Measurements from ENCODE around the gene PDE4A.

Gene PDE4A

GRCh38 chr19:10516064-10516385 is 95.7 kb downstream of the PDE4A start:
- CTCF ChIA-PET: interaction anchor here (0.8 kb wide), 1 partner anchor 50 kb away, joined by 5 read pairs; the partner anchor contains the start of gene KRI1
- POLR2A ChIA-PET: no interaction called here
- no peak for TF ChIP-seq CTBP1 (IDR thresholded peaks at IDR 0.05; ENCODE audit: borderline replicate concordance)
- no peak for TF ChIP-seq NFRKB (IDR thresholded peaks at IDR 0.05)
- no peak for TF ChIP-seq HDGF (IDR thresholded peaks at IDR 0.05; ENCODE audit: borderline replicate concordance)
- no peak for TF ChIP-seq ARNT (IDR thresholded peaks at IDR 0.05)
- TF ChIP-seq FOXK2 (IDR thresholded peaks at IDR 0.05): no peak
- DNase-seq (ENCODE audit: extremely low spot score): no peak

GRCh38 chr19:10516671-10517286 is 96.4 kb downstream of the PDE4A start:
- TF ChIP-seq FOXA1 (IDR thresholded peaks at IDR 0.05): no peak
- no peak for TF ChIP-seq SP1 (IDR thresholded peaks at IDR 0.05)
- TF ChIP-seq PKNOX1 (IDR thresholded peaks at IDR 0.05): no peak
- TF ChIP-seq L3MBTL2 (conservative IDR thresholded peaks at IDR 0.05): no peak
- no peak for TF ChIP-seq LEF1 (IDR thresholded peaks at IDR 0.05; ENCODE audit: borderline replicate concordance)
- no peak for TF ChIP-seq ZNF384 (IDR thresholded peaks at IDR 0.05)
- no peak for TF ChIP-seq CTBP1 (IDR thresholded peaks at IDR 0.05; ENCODE audit: borderline replicate concordance)
- no peak for TF ChIP-seq ARNT (IDR thresholded peaks at IDR 0.05)
- TF ChIP-seq NFRKB (IDR thresholded peaks at IDR 0.05): no peak
- TF ChIP-seq ELF4 (IDR thresholded peaks at IDR 0.05): no peak
- TF ChIP-seq FOXM1 (IDR thresholded peaks at IDR 0.05; ENCODE audit: borderline replicate concordance): no peak
- TF ChIP-seq HDGF (IDR thresholded peaks at IDR 0.05; ENCODE audit: borderline replicate concordance): no peak
- no peak for TF ChIP-seq TARDBP (IDR thresholded peaks at IDR 0.05)
- no peak for TF ChIP-seq SUZ12 (IDR thresholded peaks at IDR 0.05)
- no peak for TF ChIP-seq BHLHE40 (IDR thresholded peaks at IDR 0.05; ENCODE audit: borderline replicate concordance)
- TF ChIP-seq FOXK2 (IDR thresholded peaks at IDR 0.05): no peak
- ChIA-PET POLR2A (interaction anchor here (0.9 to 2.1 kb wide), 5 partner anchors 8 to 53 kb away, joined by 4 to 7 read pairs (median 4); partner anchors contain the start of genes CDKN2D and KEAP1), CTCF (interaction anchor here (0.6 to 1.1 kb wide), 3 partner anchors 11 to 49 kb away, joined by 4 to 5 read pairs (median 5); partner anchors contain the start of gene KRI1)
- no peak for DNase-seq (ENCODE audit: extremely low spot score)

GRCh38 chr19:10517361-10517759 is 97.0 kb downstream of the PDE4A start, which contains the start of gene S1PR5:
Gene S1PR5, minus strand, starts transcription at chr19:10517447. Its CDS starts 2,436 bp downstream, at chr19:10515011.
- ChIA-PET POLR2A (interaction anchor here (0.9 to 2.1 kb wide), 5 partner anchors 9 to 52 kb away, joined by 4 to 7 read pairs (median 4); partner anchors contain the start of genes CDKN2D and KEAP1), CTCF (interaction anchor here (0.6 to 1.1 kb wide), 2 partner anchors 12 to 25 kb away, joined by 4 to 5 read pairs; no protein-coding TSS in a partner anchor)
- TF ChIP-seq PKNOX1 (IDR thresholded peaks at IDR 0.05) (no peak), ZNF384 (IDR thresholded peaks at IDR 0.05) (no peak), TARDBP (IDR thresholded peaks at IDR 0.05) (no peak), CTBP1 (IDR thresholded peaks at IDR 0.05; ENCODE audit: borderline replicate concordance) (no peak), HDGF (IDR thresholded peaks at IDR 0.05; ENCODE audit: borderline replicate concordance) (no peak), FOXM1 (IDR thresholded peaks at IDR 0.05; ENCODE audit: borderline replicate concordance) (no peak), SUZ12 (IDR thresholded peaks at IDR 0.05) (no peak), FOXK2 (IDR thresholded peaks at IDR 0.05) (no peak), SP1 (IDR thresholded peaks at IDR 0.05) (no peak), ARNT (IDR thresholded peaks at IDR 0.05) (no peak), LEF1 (IDR thresholded peaks at IDR 0.05; ENCODE audit: borderline replicate concordance) (no peak), ELF4 (IDR thresholded peaks at IDR 0.05) (no peak), BHLHE40 (IDR thresholded peaks at IDR 0.05; ENCODE audit: borderline replicate concordance) (no peak), L3MBTL2 (conservative IDR thresholded peaks at IDR 0.05) (no peak), NFRKB (IDR thresholded peaks at IDR 0.05) (no peak), FOXA1 (IDR thresholded peaks at IDR 0.05) (no peak)
- peak; percentile 53 for DNase-seq (ENCODE audit: extremely low spot score)

GRCh38 chr19:10517760-10518443 is 97.6 kb downstream of the PDE4A start:
- DNase-seq (ENCODE audit: extremely low spot score): peak; percentile 47
- no peak for TF ChIP-seq PKNOX1 (IDR thresholded peaks at IDR 0.05)
- TF ChIP-seq ZNF384 (IDR thresholded peaks at IDR 0.05): peak; percentile 47; the same call in 1 of the 2 replicates
- no peak for TF ChIP-seq L3MBTL2 (conservative IDR thresholded peaks at IDR 0.05)
- POLR2A ChIA-PET: interaction anchor here (0.5 to 2.1 kb wide), 5 partner anchors 9 to 73 kb away, joined by 3 to 5 read pairs (median 4); partner anchors contain the start of gene KEAP1
- CTCF ChIA-PET: interaction anchor here (1.1 kb wide), 1 partner anchor 13 kb away, joined by 5 read pairs; no protein-coding TSS in a partner anchor

GRCh38 chr19:10518444-10519361 is 98.4 kb downstream of the PDE4A start:
- TF ChIP-seq FOXA1 (IDR thresholded peaks at IDR 0.05) (no peak), L3MBTL2 (conservative IDR thresholded peaks at IDR 0.05) (no peak), BHLHE40 (IDR thresholded peaks at IDR 0.05; ENCODE audit: borderline replicate concordance) (no peak), HDGF (IDR thresholded peaks at IDR 0.05; ENCODE audit: borderline replicate concordance) (no peak), FOXM1 (IDR thresholded peaks at IDR 0.05; ENCODE audit: borderline replicate concordance) (no peak), TARDBP (IDR thresholded peaks at IDR 0.05) (no peak), FOXK2 (IDR thresholded peaks at IDR 0.05) (no peak), LEF1 (IDR thresholded peaks at IDR 0.05; ENCODE audit: borderline replicate concordance) (no peak), PKNOX1 (IDR thresholded peaks at IDR 0.05) (no peak)
- POLR2A ChIA-PET: interaction anchor here (2.1 kb wide), 1 partner anchor 17 kb away, joined by 5 read pairs; no protein-coding TSS in a partner anchor
- no peak for DNase-seq (ENCODE audit: extremely low spot score)
- CTCF ChIA-PET: interaction anchor here (0.9 kb wide), 1 partner anchor 23 kb away, joined by 4 read pairs; no protein-coding TSS in a partner anchor

Measured in HEK293T (cell line).